Thymus (tissue), 11 donors: ENCODE results near the gene CFAP157. TPM values are rescaled to one million over a fixed set of nuclear protein-coding genes. Genes with fewer than 3 reads are reported as not detected.
A peak's percentile ranks its signal among the peaks of the same experiment; 100 is the strongest.

ENCODE experiments used
- DNase-seq, 9 donors: peaks; one replicate each; pipeline ENCODE4 v3.0.0-alpha.2; 2013; ENCODE audit warnings: low spot score in 9 of 9, low read depth in 6 of 9, missing footprints in 1 of 9
- H3K27ac ChIP-seq, 2 donors: one replicate each; pipeline ENCODE4 v1.5.1; 2013; ENCODE audit warnings: control low read depth in 1 of 2, low read depth in 1 of 2, low read length in 1 of 2, mild to moderate bottlenecking in 1 of 2, moderate library complexity in 1 of 2
- H3K27me3 ChIP-seq, 2 donors: one replicate each; pipeline ENCODE4 v1.5.1; 2013; ENCODE audit warnings: low read length in 1 of 2; ENCODE audit not compliant: control insufficient read depth in 2 of 2, insufficient read depth in 1 of 2
- H3K36me3 ChIP-seq, 2 donors: one replicate each; pipeline ENCODE4 v1.5.1; 2013; ENCODE audit warnings: low read length in 1 of 2, mild to moderate bottlenecking in 1 of 2, moderate library complexity in 1 of 2; ENCODE audit not compliant: control insufficient read depth in 2 of 2, insufficient read depth in 2 of 2
- H3K4me1 ChIP-seq, 2 donors: one replicate each; pipeline ENCODE4 v1.5.1; 2013; ENCODE audit warnings: low read length in 2 of 2; ENCODE audit not compliant: control insufficient read depth in 2 of 2, insufficient read depth in 2 of 2
- H3K4me3 ChIP-seq, 2 donors: one replicate each; pipeline ENCODE4 v1.5.1; 2013; ENCODE audit warnings: low read length in 2 of 2, control low read depth in 1 of 2, mild to moderate bottlenecking in 1 of 2
- H3K9me3 ChIP-seq, 2 donors: one replicate each; pipeline ENCODE4 v1.5.1; 2013; ENCODE audit warnings: low read length in 1 of 2, mild to moderate bottlenecking in 1 of 2; ENCODE audit not compliant: control insufficient read depth in 2 of 2, insufficient read depth in 1 of 2
- WGBS: extraction: QIAGEN DNeasy Blood & Tissue Kit; methylation state at CpG from one replicate; pipeline ENCODE4 v1.1.7; 2013; 5-methylcytosine and 5-hydroxymethylcytosine counted together
- polyA plus RNA-seq: library from polyadenylated mRNA; stranded (reverse); fragments of 200-250 nt; gene quantifications from one replicate; pipeline ENCODE4 v1.2.3, GENCODE V29; 2013
- total RNA-seq: library from RNA; stranded (reverse); fragments of 120-200 nt; gene quantifications from one replicate; pipeline ENCODE4 v1.2.4, GENCODE V29; 2013
- donor health status: healthy.

Gene CFAP157
- total and polyA plus RNA-seq, 2 donors, result 0.05 to 0.62 TPM

GRCh38 chr9:127735530-127736185 lies 28.9 kb downstream of the CFAP157 start:
- Histone ChIP-seq H3K4me1 (peaks cover 8 to 23% of the 10 kb centered on the region in 2 donors), H3K36me3 (peaks cover 25 to 46% of the 10 kb centered on the region in 2 donors), H3K9me3 (peaks cover 1 to 3% of the 10 kb centered on the region in 2 donors), H3K4me3 (peak overlapping the region in 1 of 2 donors; percentile 76), H3K27ac (peak overlapping the region in 1 of 2 donors; percentile 55), H3K27me3 (no peaks in the 10 kb centered on the region)
- 58% methylated on average over 15 of the region's 15 CpGs for WGBS
- no peak for DNase-seq

GRCh38 chr9:127738666-127739065 lies 31.9 kb downstream of the CFAP157 start:
- Histone ChIP-seq H3K4me1 (peaks cover 8 to 23% of the 10 kb centered on the region in 2 donors), H3K36me3 (peaks cover 50 to 57% of the 10 kb centered on the region in 2 donors)

GRCh38 chr9:127739614-127740330 lies 33.0 kb downstream of the CFAP157 start:
- WGBS, result 94% methylated on average over 19 of the region's 19 CpGs
- Histone ChIP-seq H3K36me3 (peaks cover 61 to 66% of the 10 kb centered on the region in 2 donors), H3K9me3 (peaks cover 1 to 3% of the 10 kb centered on the region in 2 donors), H3K4me3 (no peak overlapping the region), H3K4me1 (peaks cover 4 to 13% of the 10 kb centered on the region in 2 donors), H3K27me3 (no peaks in the 10 kb centered on the region), H3K27ac (peak overlapping the region in 1 of 2 donors; percentile 38)
- no peak for DNase-seq

More at GRCh38 chr9:127738666-127739065, 31.9 kb downstream of the CFAP157 start:
- WGBS, result over 99% methylated on average over 13 of the region's 13 CpGs
- H3K9me3 ChIP-seq, result peaks cover 1 to 3% of the 10 kb centered on the region in 2 donors
- H3K27ac ChIP-seq, result no peak overlapping the region
- no peak for DNase-seq
- H3K27me3 ChIP-seq, result no peaks in the 10 kb centered on the region
- no peak overlapping the region for H3K4me3 ChIP-seq

GRCh38 chr9:127741831-127742434 lies 35.1 kb downstream of the CFAP157 start:
- H3K4me1 ChIP-seq, result peaks cover 0 to 6% of the 10 kb centered on the region in 2 donors
- no peak overlapping the region for H3K4me3 ChIP-seq
- 93% methylated on average over 38 of the region's 38 CpGs for WGBS
- no peaks in the 10 kb centered on the region for H3K27me3 ChIP-seq
- no peak overlapping the region for H3K27ac ChIP-seq
- peaks cover 1 to 3% of the 10 kb centered on the region in 2 donors for H3K9me3 ChIP-seq
- peaks cover 79 to 81% of the 10 kb centered on the region in 2 donors for H3K36me3 ChIP-seq
- DNase-seq, result no peak

- Histone ChIP-seq H3K36me3 (peaks cover 85 to 87% of the 10 kb centered on the region in 2 donors), H3K27ac (no peak overlapping the region), H3K4me3 (no peak overlapping the region), H3K9me3 (peaks cover 1 to 5% of the 10 kb centered on the region in 2 donors), H3K27me3 (no peaks in the 10 kb centered on the region), H3K4me1 (peaks cover 0 to 8% of the 10 kb centered on the region in 2 donors)
- DNase-seq, result peak in 1 of 9 donors; percentile 24
- 93% methylated on average over 33 of the region's 33 CpGs for WGBS
These were observed 35.8 kb downstream of the CFAP157 start for GRCh38 chr9:127742435-127743088.

- Histone ChIP-seq H3K4me1 (peaks cover 0 to 8% of the 10 kb centered on the region in 2 donors), H3K4me3 (no peak overlapping the region), H3K9me3 (peaks cover under 1 to 5% of the 10 kb centered on the region in 2 donors), H3K27ac (no peak overlapping the region), H3K27me3 (no peaks in the 10 kb centered on the region), H3K36me3 (peaks cover 89% of the 10 kb centered on the region in 2 donors)
- no peak for DNase-seq
- WGBS, result 98% methylated on average over 19 of the region's 19 CpGs
These were observed 37.8 kb downstream of the CFAP157 start for GRCh38 chr9:127744398-127745110.

- Histone ChIP-seq H3K27me3 (no peaks in the 10 kb centered on the region), H3K4me1 (peaks cover 0 to 3% of the 10 kb centered on the region in 2 donors), H3K9me3 (peaks cover 0 to 2% of the 10 kb centered on the region in 2 donors), H3K36me3 (peaks cover 89 to 91% of the 10 kb centered on the region in 2 donors), H3K27ac (no peak overlapping the region), H3K4me3 (no peak overlapping the region)
- WGBS, result 90% methylated on average over 15 of the region's 15 CpGs
- DNase-seq, result peak in 1 of 9 donors; percentile 37
These were observed 40.3 kb downstream of the CFAP157 start for GRCh38 chr9:127746959-127747569.
